Breast epithelium (tissue), 4 donors: ENCODE data around the gene CPNE4. TPM values are rescaled to one million over a fixed set of nuclear protein-coding genes. Genes with fewer than 3 reads are reported as not detected.

Experiments used
- DNase-seq, 2 donors: peaks; one replicate each; pipeline ENCODE4 v3.0.0-alpha.2; 2019; ENCODE audit warnings: low spot score in 2 of 2
- H3K27ac ChIP-seq, 2 donors: fragments of 200-600 bp; sonication (generic) in 1 of 2; one replicate each; pipeline ENCODE4 v1.5.1; 2016 to 2019; ENCODE audit warnings: mild to moderate bottlenecking in 1 of 2
- H3K27me3 ChIP-seq, 2 donors: fragments of 200-600 bp; sonication (generic) in 1 of 2; one replicate each; pipeline versions ENCODE4 v1.5.1 to v1.6.0; 2017 to 2019; ENCODE audit warnings: control low read depth in 1 of 2, mild to moderate bottlenecking in 1 of 2
- H3K36me3 ChIP-seq: fragments of 200-600 bp; one replicate; pipeline ENCODE4 v1.5.1; 2019
- H3K4me1 ChIP-seq, 2 donors: fragments of 200-600 bp; sonication (generic); one replicate each; pipeline ENCODE4 v1.5.1; 2016 to 2019; ENCODE audit warnings: control low read depth in 1 of 2
- H3K4me3 ChIP-seq, 3 donors: fragments of 200-600 bp; sonication (generic); 1 replicate in 2 of 3; 2 replicates in 1 of 3; pipeline ENCODE4 v1.5.1; 2016 to 2019; ENCODE audit warnings: mild to moderate bottlenecking in 3 of 3, moderate library complexity in 2 of 3
- H3K9me3 ChIP-seq, 2 donors: fragments of 200-600 bp; sonication (generic) in 1 of 2; one replicate each; pipeline ENCODE4 v1.5.1; 2016 to 2019; ENCODE audit warnings: control low read depth in 1 of 2
- CTCF ChIP-seq, 3 donors: fragments of 450-650 bp; IDR thresholded peaks; one replicate each; pipeline ENCODE4 v1.5.1; 2016 to 2017; ENCODE audit warnings: antibody characterized with exemption in 3 of 3, mild to moderate bottlenecking in 3 of 3, moderate library complexity in 3 of 3
- POLR2A ChIP-seq: fragments of 450-650 bp; IDR thresholded peaks from one replicate; pipeline ENCODE4 v1.6.1; 2016; ENCODE audit warnings: antibody characterized with exemption, mild to moderate bottlenecking, moderate library complexity
- POLR2AphosphoS5 ChIP-seq, 3 donors: sonication (generic); formaldehyde crosslinking; IDR thresholded peaks; one replicate each; pipeline ENCODE4 v1.6.1; 2017; ENCODE audit warnings: antibody characterized with exemption in 3 of 3
- intact Hi-C: fragments of 100-400 bp; cut with DNase I; formaldehyde crosslinking; loops from one replicate; pipeline ENCODE4 v1.15.1; 2023; ENCODE audit warnings: low total_unique reads
- total RNA-seq, 3 donors: library from RNA; depleted of rRNA; stranded (reverse); fragments of >200 nt; gene quantifications; one replicate each; pipeline ENCODE4 v1.1.0, GENCODE V29; 2016

The CPNE4 gene
- total RNA-seq, 3 donors from 2014 or later: 0.16 TPM; not detected in 2

DNA sequence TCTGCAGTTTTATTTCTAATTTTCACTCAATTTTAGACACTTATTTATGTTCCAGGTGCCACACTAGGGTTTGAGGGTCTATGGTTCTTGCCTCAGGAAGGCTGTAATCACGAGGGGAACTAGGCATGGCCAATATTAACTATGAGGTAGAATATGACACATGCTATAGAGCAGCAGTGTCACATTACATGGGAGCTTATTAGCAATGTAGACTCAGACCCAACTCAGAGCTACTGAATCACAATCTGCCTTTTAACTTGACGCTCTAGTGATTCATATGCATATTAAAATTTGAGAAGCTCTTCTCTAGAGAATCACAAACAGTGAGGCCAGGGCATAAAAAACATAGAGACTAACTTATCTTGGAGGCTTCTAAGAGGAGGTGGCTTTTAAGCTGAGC, 499.2 kb downstream of the CPNE4 start:
- Histone ChIP-seq H3K27ac (no peak overlapping the region), H3K4me3 (no peak overlapping the region), H3K27me3 (no peaks in the 10 kb centered on the region), H3K9me3 (no peaks in the 10 kb centered on the region), H3K4me1 (no peaks in the 10 kb centered on the region), H3K36me3 (no peaks in the 10 kb centered on the region)
- TF ChIP-seq POLR2AphosphoS5 (IDR thresholded peaks at IDR 0.05) (no peak), CTCF (IDR thresholded peaks at IDR 0.05) (no peak), POLR2A (no peak)
- intact Hi-C loops: no loop called here
- DNase-seq: no peak

GRCh38 chr3:131535131-131535530, 499.7 kb downstream of the CPNE4 start:
- no peak for TF ChIP-seq CTCF (IDR thresholded peaks at IDR 0.05)
- no peak for TF ChIP-seq POLR2A
- no peak for TF ChIP-seq POLR2AphosphoS5 (IDR thresholded peaks at IDR 0.05)
- Histone ChIP-seq H3K36me3 (no peaks in the 10 kb centered on the region), H3K4me1 (no peaks in the 10 kb centered on the region), H3K27me3 (no peaks in the 10 kb centered on the region), H3K27ac (no peak overlapping the region), H3K4me3 (no peak overlapping the region), H3K9me3 (no peaks in the 10 kb centered on the region)
- intact Hi-C loops: no loop called here
- no peak for DNase-seq

GRCh38 chr3:131532645-131533044, 502.2 kb downstream of the CPNE4 start:
- intact Hi-C loops: no loop called here
- no peak for TF ChIP-seq POLR2A
- no peaks in the 10 kb centered on the region for H3K4me1 ChIP-seq
- no peak for DNase-seq
- no peak overlapping the region for H3K4me3 ChIP-seq
- H3K36me3 ChIP-seq: no peaks in the 10 kb centered on the region
- no peak overlapping the region for H3K27ac ChIP-seq
- no peaks in the 10 kb centered on the region for H3K27me3 ChIP-seq
- no peaks in the 10 kb centered on the region for H3K9me3 ChIP-seq

DNA sequence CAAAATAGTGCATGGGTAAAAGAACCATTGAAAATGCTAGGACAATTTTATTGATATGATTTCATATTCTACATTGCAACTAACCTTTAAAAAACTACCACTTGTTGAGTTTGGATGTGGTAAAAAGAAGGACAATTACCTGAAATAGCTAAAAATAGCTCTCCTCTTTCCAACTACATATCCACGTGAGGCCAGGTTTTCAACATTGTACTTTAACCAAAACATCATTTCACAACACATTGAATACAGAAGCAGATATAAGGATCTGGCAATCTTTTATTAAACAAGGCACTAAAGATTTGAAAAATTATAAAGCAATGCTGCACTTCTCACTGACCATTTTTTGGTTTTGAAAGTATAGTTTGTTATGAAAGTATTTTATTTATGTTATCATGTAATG, 504.0 kb downstream of the CPNE4 start:
- Histone ChIP-seq H3K27me3 (peaks cover 0 to 6% of the 10 kb centered on the region in 2 donors), H3K36me3 (no peaks in the 10 kb centered on the region), H3K9me3 (no peaks in the 10 kb centered on the region), H3K4me1 (no peaks in the 10 kb centered on the region), H3K4me3 (no peak overlapping the region), H3K27ac (no peak overlapping the region)
- no peak for DNase-seq
- intact Hi-C loops: no loop called here
- TF ChIP-seq CTCF (IDR thresholded peaks at IDR 0.05): no peak
- no peak for TF ChIP-seq POLR2A
- no peak for TF ChIP-seq POLR2AphosphoS5 (IDR thresholded peaks at IDR 0.05)

DNA sequence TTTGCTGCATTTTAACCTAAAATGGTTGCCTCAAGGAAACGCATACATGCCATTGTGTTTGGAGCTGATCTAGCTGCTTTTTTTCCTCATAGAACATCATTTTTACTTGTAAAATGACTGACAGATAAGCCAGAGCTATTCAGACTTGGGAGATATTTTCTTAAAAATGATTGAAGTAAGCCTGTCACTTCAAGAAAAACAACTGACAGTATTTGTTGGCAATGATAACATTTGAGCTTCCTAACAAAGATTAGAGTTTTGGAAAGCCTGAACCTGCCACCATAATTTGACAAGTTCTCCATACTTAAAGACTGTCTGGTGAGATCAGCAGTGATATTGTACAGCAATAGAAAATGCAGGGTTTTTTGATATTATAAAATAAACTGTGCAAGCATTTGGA, 504.4 kb downstream of the CPNE4 start:
- DNase-seq: no peak
- Histone ChIP-seq H3K4me3 (no peak overlapping the region), H3K4me1 (no peaks in the 10 kb centered on the region), H3K27ac (no peak overlapping the region), H3K9me3 (no peaks in the 10 kb centered on the region), H3K36me3 (no peaks in the 10 kb centered on the region), H3K27me3 (peaks cover 0 to 6% of the 10 kb centered on the region in 2 donors)
- intact Hi-C loops: no loop called here
- TF ChIP-seq POLR2AphosphoS5 (IDR thresholded peaks at IDR 0.05) (no peak), CTCF (IDR thresholded peaks at IDR 0.05) (no peak), POLR2A (no peak)

DNA sequence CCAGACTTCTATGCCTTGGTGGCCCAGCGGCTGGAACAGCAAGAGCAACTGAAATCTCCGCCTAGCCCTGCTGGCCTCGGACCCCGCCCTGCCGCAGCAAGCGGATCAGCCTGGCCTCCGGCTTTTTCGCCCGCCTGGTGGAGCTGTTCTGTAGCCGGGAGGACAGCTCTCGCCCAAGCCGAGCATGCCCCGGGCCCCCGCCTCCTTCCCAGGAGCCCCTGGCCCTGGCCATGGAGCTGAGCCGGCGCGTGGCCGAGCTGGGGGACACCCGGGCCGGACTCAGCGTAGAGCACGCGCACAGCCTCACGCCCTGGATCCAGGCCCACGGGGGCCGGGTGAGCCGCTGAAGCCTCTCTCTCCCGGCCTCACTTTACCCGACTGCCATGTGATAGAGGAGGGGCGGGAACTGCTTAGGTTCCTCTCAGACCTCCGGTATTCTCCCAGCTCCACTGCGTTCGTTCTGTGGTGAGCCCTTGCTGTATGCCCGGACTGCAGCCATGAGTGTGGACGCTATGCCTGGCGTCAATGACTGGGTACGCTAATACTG, 507.9 kb downstream of the CPNE4 start:
- Histone ChIP-seq H3K4me3 (peak overlapping the region; percentile 32 to 59 (median 34)), H3K9me3 (no peaks in the 10 kb centered on the region), H3K27ac (no peak overlapping the region), H3K27me3 (peaks cover 0 to 6% of the 10 kb centered on the region in 2 donors), H3K4me1 (no peaks in the 10 kb centered on the region), H3K36me3 (no peaks in the 10 kb centered on the region)
- no peak for DNase-seq
- TF ChIP-seq CTCF (IDR thresholded peaks at IDR 0.05): no peak
- intact Hi-C loops: no loop called here
